Karpas-422 (cell line): ENCODE measurements around the gene FOXL1. TPM values are rescaled to one million over a fixed set of nuclear protein-coding genes. Genes with fewer than 3 reads are reported as not detected.

Source experiments
- DNase-seq: peaks from one replicate; pipeline ENCODE4 v3.0.0-alpha.2; 2015
- H2AFZ ChIP-seq: fragments of 200-600 bp; sonication (generic); 2 replicates; pipeline ENCODE4 v1.6.1; 2014; ENCODE audit warnings: antibody characterized with exemption, low read length, mixed read lengths
- H3K27ac ChIP-seq: fragments of 200-600 bp; sonication (generic); 2 replicates; pipeline ENCODE4 v1.5.1; 2014; ENCODE audit warnings: mild to moderate bottlenecking, low read length, moderate library complexity
- H3K27me3 ChIP-seq: fragments of 200-600 bp; sonication (generic); 2 replicates; pipeline ENCODE4 v1.6.1; 2014; ENCODE audit warnings: low read length, mixed read lengths
- H3K36me3 ChIP-seq: fragments of 200-600 bp; sonication (generic); 2 replicates; pipeline ENCODE4 v1.6.1; 2014; ENCODE audit warnings: low read length, mixed read lengths; ENCODE audit not compliant: insufficient read depth
- H3K4me1 ChIP-seq: fragments of 200-600 bp; sonication (generic); 2 replicates; pipeline ENCODE4 v1.6.1; 2014; ENCODE audit warnings: mild to moderate bottlenecking, low read length, mixed read lengths
- H3K4me2 ChIP-seq: fragments of 200-600 bp; sonication (generic); 2 replicates; pipeline ENCODE4 v1.6.1; 2014; ENCODE audit warnings: low read length, low read depth, mild to moderate bottlenecking; ENCODE audit not compliant: poor library complexity, severe bottlenecking
- H3K4me3 ChIP-seq: fragments of 200-600 bp; sonication (generic); 2 replicates; pipeline ENCODE4 v1.5.1; 2014; ENCODE audit warnings: mild to moderate bottlenecking, antibody characterized with exemption, low read length, mixed read lengths
- H3K79me2 ChIP-seq: fragments of 200-600 bp; sonication (generic); 2 replicates; pipeline ENCODE4 v1.6.1; 2014; ENCODE audit warnings: mild to moderate bottlenecking, low read length, mixed read lengths
- H3K9ac ChIP-seq: fragments of 200-600 bp; sonication (generic); 2 replicates; pipeline ENCODE4 v1.6.0; 2014; ENCODE audit warnings: low read length
- H3K9me2 ChIP-seq: fragments of 200-600 bp; sonication (generic), shearing (Covaris generic); replicated peaks from 2 replicates; pipeline ENCODE4 v1.6.0; 2014; ENCODE audit warnings: mild to moderate bottlenecking, low read length, moderate library complexity; ENCODE audit not compliant: insufficient read depth
- H3K9me3 ChIP-seq: fragments of 300-700, 200-600 bp; sonication (generic); 2 replicates; pipeline ENCODE4 v1.6.1; 2014; ENCODE audit warnings: low read length, mixed read lengths
- H4K20me1 ChIP-seq: fragments of 200-600 bp; sonication (generic); 2 replicates; pipeline ENCODE4 v1.6.1; 2014; ENCODE audit warnings: mild to moderate bottlenecking, antibody characterized with exemption, low read length, low read depth; ENCODE audit not compliant: insufficient read depth
- total RNA-seq: library from RNA; depleted of rRNA; stranded (reverse); fragments of >200 nt; shearing (Covaris generic); gene quantifications from 2 replicates; pipeline ENCODE4 v1.2.3, GENCODE V29; 2014; ENCODE audit warnings: low replicate concordance

Gene FOXL1
- total RNA-seq, 1 experiment from 2014 or later = not detected

GRCh38 chr16:86569701-86570447, 8.5 kb upstream of the FOXL1 start:
- Histone ChIP-seq H3K9ac (no peak overlapping the region), H3K4me2 (no peak overlapping the region), H3K4me3 (no peak overlapping the region), H2AFZ (no peak overlapping the region), H3K9me2 (no peaks in the 10 kb centered on the region), H4K20me1 (no peaks in the 10 kb centered on the region), H3K79me2 (no peaks in the 10 kb centered on the region), H3K9me3 (no peaks in the 10 kb centered on the region), H3K27ac (no peak overlapping the region), H3K4me1 (no peaks in the 10 kb centered on the region), H3K27me3 (no peaks in the 10 kb centered on the region), H3K36me3 (no peaks in the 10 kb centered on the region)
- DNase-seq = no peak

- Histone ChIP-seq H3K4me3 (no peak overlapping the region), H4K20me1 (no peaks in the 10 kb centered on the region), H3K9me3 (no peaks in the 10 kb centered on the region), H3K36me3 (no peaks in the 10 kb centered on the region), H3K9ac (no peak overlapping the region), H3K4me1 (no peaks in the 10 kb centered on the region), H2AFZ (no peak overlapping the region), H3K9me2 (no peaks in the 10 kb centered on the region), H3K4me2 (no peak overlapping the region), H3K79me2 (no peaks in the 10 kb centered on the region), H3K27me3 (no peaks in the 10 kb centered on the region), H3K27ac (no peak overlapping the region)
- no peak for DNase-seq
Measured at GRCh38 chr16:86570558-86571529, 7.5 kb upstream of the FOXL1 start.

GRCh38 chr16:86571530-86571915, 6.8 kb upstream of the FOXL1 start:
- Histone ChIP-seq H3K9ac (no peak overlapping the region), H3K27me3 (no peaks in the 10 kb centered on the region), H3K4me1 (no peaks in the 10 kb centered on the region), H3K79me2 (no peaks in the 10 kb centered on the region), H3K9me2 (no peaks in the 10 kb centered on the region), H3K4me3 (no peak overlapping the region), H3K4me2 (no peak overlapping the region), H3K36me3 (no peaks in the 10 kb centered on the region), H3K9me3 (no peaks in the 10 kb centered on the region), H4K20me1 (no peaks in the 10 kb centered on the region), H2AFZ (no peak overlapping the region), H3K27ac (no peak overlapping the region)
- DNase-seq = no peak

GRCh38 chr16:86572041-86572521, 6.3 kb upstream of the FOXL1 start:
- Histone ChIP-seq H3K27ac (no peak overlapping the region), H3K4me2 (no peak overlapping the region), H3K9me3 (no peaks in the 10 kb centered on the region), H3K9me2 (no peaks in the 10 kb centered on the region), H3K27me3 (no peaks in the 10 kb centered on the region), H3K4me3 (no peak overlapping the region), H3K79me2 (no peaks in the 10 kb centered on the region), H3K9ac (no peak overlapping the region), H2AFZ (no peak overlapping the region), H4K20me1 (no peaks in the 10 kb centered on the region), H3K4me1 (no peaks in the 10 kb centered on the region), H3K36me3 (no peaks in the 10 kb centered on the region)
- no peak for DNase-seq

GRCh38 chr16:86572606-86573005, 5.7 kb upstream of the FOXL1 start:
- Histone ChIP-seq H3K27ac (no peak overlapping the region), H3K79me2 (no peaks in the 10 kb centered on the region), H3K9ac (no peak overlapping the region), H3K9me2 (no peaks in the 10 kb centered on the region), H3K4me1 (no peaks in the 10 kb centered on the region), H3K9me3 (no peaks in the 10 kb centered on the region), H3K4me2 (no peak overlapping the region), H4K20me1 (no peaks in the 10 kb centered on the region), H3K27me3 (no peaks in the 10 kb centered on the region), H3K4me3 (no peak overlapping the region), H2AFZ (no peak overlapping the region), H3K36me3 (no peaks in the 10 kb centered on the region)
- no peak for DNase-seq

- no peak overlapping the region for H3K27ac ChIP-seq
- H3K79me2 ChIP-seq = no peaks in the 10 kb centered on the region
- no peak overlapping the region for H3K4me2 ChIP-seq
- H3K36me3 ChIP-seq = no peaks in the 10 kb centered on the region
- H3K9me3 ChIP-seq = no peaks in the 10 kb centered on the region
- no peaks in the 10 kb centered on the region for H4K20me1 ChIP-seq
- no peak overlapping the region for H3K4me3 ChIP-seq
- no peaks in the 10 kb centered on the region for H3K9me2 ChIP-seq
- no peaks in the 10 kb centered on the region for H3K4me1 ChIP-seq
- no peaks in the 10 kb centered on the region for H3K27me3 ChIP-seq
- no peak overlapping the region for H2AFZ ChIP-seq
- no peak for DNase-seq
- no peak overlapping the region for H3K9ac ChIP-seq
Measured at GRCh38 chr16:86573215-86573614, 5.1 kb upstream of the FOXL1 start.

- no peaks in the 10 kb centered on the region for H3K27me3 ChIP-seq
- H3K4me3 ChIP-seq = no peak overlapping the region
- no peak overlapping the region for H3K27ac ChIP-seq
- H3K9ac ChIP-seq = no peak overlapping the region
- DNase-seq = no peak
- no peaks in the 10 kb centered on the region for H3K36me3 ChIP-seq
- no peaks in the 10 kb centered on the region for H4K20me1 ChIP-seq
- H3K9me3 ChIP-seq = no peaks in the 10 kb centered on the region
- H3K4me2 ChIP-seq = no peak overlapping the region
- H3K4me1 ChIP-seq = no peaks in the 10 kb centered on the region
- no peak overlapping the region for H2AFZ ChIP-seq
- no peaks in the 10 kb centered on the region for H3K79me2 ChIP-seq
- no peaks in the 10 kb centered on the region for H3K9me2 ChIP-seq
Measured at GRCh38 chr16:86573646-86574508, 4.5 kb upstream of the FOXL1 start.
